ENCODE results near the gene FAM149A.

FAM149A gene

GRCh38 chr4:186166852-186167512 lies 62.5 kb downstream of the FAM149A start:
- no peaks in the 10 kb centered on the region; the same call in 1 of the 2 replicates for H3K27me3 ChIP-seq
- TF ChIP-seq, protein P1, sequence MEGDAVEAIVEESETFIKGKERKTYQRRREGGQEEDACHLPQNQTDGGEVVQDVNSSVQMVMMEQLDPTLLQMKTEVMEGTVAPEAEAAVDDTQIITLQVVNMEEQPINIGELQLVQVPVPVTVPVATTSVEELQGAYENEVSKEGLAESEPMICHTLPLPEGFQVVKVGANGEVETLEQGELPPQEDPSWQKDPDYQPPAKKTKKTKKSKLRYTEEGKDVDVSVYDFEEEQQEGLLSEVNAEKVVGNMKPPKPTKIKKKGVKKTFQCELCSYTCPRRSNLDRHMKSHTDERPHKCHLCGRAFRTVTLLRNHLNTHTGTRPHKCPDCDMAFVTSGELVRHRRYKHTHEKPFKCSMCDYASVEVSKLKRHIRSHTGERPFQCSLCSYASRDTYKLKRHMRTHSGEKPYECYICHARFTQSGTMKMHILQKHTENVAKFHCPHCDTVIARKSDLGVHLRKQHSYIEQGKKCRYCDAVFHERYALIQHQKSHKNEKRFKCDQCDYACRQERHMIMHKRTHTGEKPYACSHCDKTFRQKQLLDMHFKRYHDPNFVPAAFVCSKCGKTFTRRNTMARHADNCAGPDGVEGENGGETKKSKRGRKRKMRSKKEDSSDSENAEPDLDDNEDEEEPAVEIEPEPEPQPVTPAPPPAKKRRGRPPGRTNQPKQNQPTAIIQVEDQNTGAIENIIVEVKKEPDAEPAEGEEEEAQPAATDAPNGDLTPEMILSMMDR (IDR thresholded peaks at IDR 0.05; ENCODE audit: low read depth, low read length) = no peak
- H3K4me1 ChIP-seq = no peaks in the 10 kb centered on the region
- H3K4me3 ChIP-seq (ENCODE audit: low read depth, low read length) = no peak overlapping the region
- H3K36me3 ChIP-seq = no peaks in the 10 kb centered on the region
- no peaks in the 10 kb centered on the region for H3K9me3 ChIP-seq
- no peak for DNase-seq

DNA sequence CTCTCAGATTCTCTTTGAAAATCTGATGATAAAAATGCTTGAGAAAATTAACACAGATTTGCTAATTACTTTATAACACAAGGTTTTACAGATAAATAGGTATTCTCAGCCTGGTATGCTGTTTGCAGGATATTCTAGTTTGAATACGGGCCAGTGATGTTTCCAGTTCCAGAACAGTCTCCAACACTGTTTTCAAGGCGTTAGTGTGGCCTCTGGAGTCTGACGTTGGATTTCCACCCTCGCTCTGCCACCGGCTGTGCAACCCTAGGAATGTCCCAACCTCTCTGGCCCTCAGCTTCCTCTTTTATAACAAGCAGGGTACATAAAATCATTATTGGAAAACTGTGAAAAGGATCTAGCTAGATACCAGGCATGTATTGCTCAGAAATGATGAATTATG lies 63.1 kb downstream of the FAM149A start:
- Histone ChIP-seq H3K9me3 (no peaks in the 10 kb centered on the region), H3K4me3 (ENCODE audit: low read depth, low read length) (no peak overlapping the region), H3K4me1 (no peaks in the 10 kb centered on the region), H3K36me3 (no peaks in the 10 kb centered on the region), H3K27me3 (no peaks in the 10 kb centered on the region; the same call in 1 of the 2 replicates)
- TF ChIP-seq, protein P1 (IDR thresholded peaks at IDR 0.05; ENCODE audit: low read depth, low read length) = no peak
- DNase-seq = no peak

DNA sequence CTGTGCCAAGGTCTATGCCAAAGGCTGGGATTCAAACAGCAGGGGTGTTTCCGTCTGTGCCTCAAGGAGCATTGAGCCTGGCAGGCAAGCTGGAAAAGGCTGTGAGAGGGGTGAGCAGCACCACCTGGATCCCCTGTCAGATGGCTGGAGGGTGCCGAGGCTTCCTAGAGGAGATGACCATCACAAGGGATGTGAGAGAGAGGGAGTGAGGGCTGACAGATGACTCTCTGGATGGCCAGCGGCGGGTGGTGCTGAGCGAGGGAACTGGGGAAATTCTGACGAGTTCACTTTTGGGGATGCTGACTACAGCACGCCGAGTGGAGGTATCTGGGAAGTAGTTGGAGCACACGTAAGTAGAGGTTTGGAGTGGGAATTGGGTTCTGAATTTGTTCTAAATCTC lies 64.2 kb downstream of the FAM149A start:
- Histone ChIP-seq H3K9me3 (no peaks in the 10 kb centered on the region), H3K4me1 (no peaks in the 10 kb centered on the region), H3K4me3 (ENCODE audit: low read depth, low read length) (no peak overlapping the region), H3K27me3 (no peaks in the 10 kb centered on the region; the same call in 1 of the 2 replicates), H3K36me3 (no peaks in the 10 kb centered on the region)
- TF ChIP-seq, protein P1 (IDR thresholded peaks at IDR 0.05; ENCODE audit: low read depth, low read length) = no peak
- no peak for DNase-seq

DNA sequence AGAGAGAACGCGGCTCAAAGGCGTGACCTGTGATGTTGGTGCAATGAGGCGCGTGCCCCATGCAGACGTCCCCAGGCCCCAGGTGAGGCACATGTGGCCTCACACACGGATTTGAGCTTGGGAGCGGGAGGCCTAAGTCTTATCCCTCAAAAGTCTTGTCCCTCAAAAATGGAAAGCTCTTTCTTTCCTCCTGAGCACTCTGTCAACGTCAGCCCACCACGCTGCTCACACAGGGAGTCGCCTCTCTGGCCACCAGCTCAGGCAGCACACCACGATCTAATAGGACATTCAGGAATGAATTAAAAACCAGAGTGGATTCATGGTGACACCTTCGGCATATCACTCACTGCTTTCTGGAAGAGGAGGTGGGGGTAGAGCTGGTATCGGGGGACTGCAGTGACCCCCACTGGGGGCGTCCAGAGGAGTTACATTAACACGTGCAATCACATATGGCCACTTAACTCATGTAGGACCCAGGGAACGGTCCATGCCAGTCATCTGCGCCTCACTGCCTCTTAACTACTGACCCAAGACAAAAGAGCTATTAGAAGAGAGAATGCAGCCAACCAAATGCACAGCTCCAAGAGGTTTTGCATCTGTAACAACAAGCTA lies 64.9 kb downstream of the FAM149A start:
- no peaks in the 10 kb centered on the region for H3K4me1 ChIP-seq
- H3K27me3 ChIP-seq = no peaks in the 10 kb centered on the region; the same call in 1 of the 2 replicates
- no peaks in the 10 kb centered on the region for H3K9me3 ChIP-seq
- no peak for DNase-seq
- TF ChIP-seq, protein P1 (IDR thresholded peaks at IDR 0.05; ENCODE audit: low read depth, low read length) = no peak
- H3K36me3 ChIP-seq = no peaks in the 10 kb centered on the region
- H3K4me3 ChIP-seq (ENCODE audit: low read depth, low read length) = no peak overlapping the region

DNA sequence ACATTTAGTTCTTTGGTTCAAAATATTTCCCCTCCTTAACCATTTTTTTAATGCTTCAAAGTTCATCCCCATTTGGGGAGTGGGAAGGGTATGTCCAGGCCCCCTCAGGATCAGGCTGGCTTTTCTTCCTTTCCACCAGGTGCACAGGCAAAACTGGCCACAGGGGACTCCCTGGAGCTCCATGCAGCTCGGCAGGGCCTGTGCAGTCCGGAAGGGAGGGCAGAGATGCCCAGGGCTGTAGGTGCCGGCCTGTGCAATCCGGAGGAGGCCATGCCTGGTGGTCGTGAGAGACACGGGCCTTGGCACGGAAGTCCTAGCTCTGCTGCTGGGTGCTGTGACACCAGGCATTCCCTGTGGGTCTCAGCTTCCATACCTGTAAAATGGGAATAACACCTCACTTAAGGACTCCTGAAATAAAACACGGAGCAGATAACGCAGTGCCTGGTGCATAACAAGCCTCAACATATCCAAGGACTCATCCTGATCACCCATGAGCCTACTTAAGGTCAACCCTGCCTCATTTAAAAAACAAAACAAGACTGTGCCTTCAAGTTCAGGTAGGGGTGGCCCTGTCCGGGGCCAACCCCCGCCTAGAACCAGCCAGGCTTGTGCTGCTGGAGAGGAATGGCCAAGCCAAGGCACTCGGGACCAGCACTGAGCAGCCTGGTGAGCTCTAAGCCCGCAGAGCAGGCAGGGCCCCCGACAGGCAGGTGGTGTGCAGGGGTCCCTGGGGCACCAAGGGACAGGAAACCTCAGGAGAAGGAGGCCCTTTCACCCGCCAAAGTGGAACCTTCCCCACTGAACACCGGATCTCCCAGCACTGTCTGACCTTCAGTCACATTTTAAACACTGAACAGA lies 65.7 kb downstream of the FAM149A start:
- Histone ChIP-seq H3K27me3 (no peaks in the 10 kb centered on the region; the same call in 1 of the 2 replicates), H3K4me3 (ENCODE audit: low read depth, low read length) (no peak overlapping the region), H3K9me3 (no peaks in the 10 kb centered on the region), H3K4me1 (no peaks in the 10 kb centered on the region), H3K36me3 (no peaks in the 10 kb centered on the region)
- no peak for DNase-seq
- TF ChIP-seq, protein P1 (IDR thresholded peaks at IDR 0.05; ENCODE audit: low read depth, low read length) = 0 out of 2 replicates have a peak, but pooled peaks have one; percentile 19

Data from BE2C (cell line).